Stimulated activated memory B cell treated with anti-CD40 and anti-IgM and Interleukin-4, amounts not matched to agents 10 μg/mL and 1 μg/mL and 100 μg/mL, for 72 hours (primary cell): ENCODE measurements around the gene MUC5B.
A peak's percentile ranks its signal among the peaks of the same experiment; 100 is the strongest.

ENCODE experiments used
- ATAC-seq: fragments of 150-1000 bp; cut with Tn5 transposase; 2 replicates; pipeline ENCODE4 v1.10.0; 2021
- H3K27ac Mint-ChIP-seq: one replicate; pipeline ENCODE4 v1.8.0; 2022; ENCODE audit warnings: mild to moderate bottlenecking, mixed read lengths
- H3K27me3 Mint-ChIP-seq: one replicate; pipeline ENCODE4 v1.8.0; 2022; ENCODE audit warnings: mixed read lengths
- H3K36me3 Mint-ChIP-seq: one replicate; pipeline ENCODE4 v1.8.0; 2022; ENCODE audit warnings: mixed read lengths
- H3K4me1 Mint-ChIP-seq: one replicate; pipeline ENCODE4 v1.8.0; 2022; ENCODE audit warnings: mixed read lengths
- H3K4me3 Mint-ChIP-seq: one replicate; pipeline ENCODE4 v1.8.0; 2022; ENCODE audit warnings: mild to moderate bottlenecking, moderate library complexity, mixed read lengths
- H3K9me3 Mint-ChIP-seq: one replicate; pipeline ENCODE4 v1.8.0; 2022; ENCODE audit warnings: mixed read lengths

The MUC5B gene

GRCh38 chr11:1254086-1254648 is 31.3 kb downstream of the MUC5B start:
- H3K27ac Mint-ChIP-seq: no peak overlapping the region
- H3K36me3 Mint-ChIP-seq: no peaks in the 10 kb centered on the region
- no peaks in the 10 kb centered on the region for H3K9me3 Mint-ChIP-seq
- no peaks in the 10 kb centered on the region for H3K4me1 Mint-ChIP-seq
- no peaks in the 10 kb centered on the region for H3K27me3 Mint-ChIP-seq
- H3K4me3 Mint-ChIP-seq: no peak overlapping the region
- no peak for ATAC-seq

- no peak overlapping the region for H3K27ac Mint-ChIP-seq
Observed at GRCh38 chr11:1254733-1255132, 31.9 kb downstream of the MUC5B start.

GRCh38 chr11:1255151-1255550 is 32.3 kb downstream of the MUC5B start:
- peak; percentile 47 for ATAC-seq
- Mint-ChIP-seq H3K36me3 (no peaks in the 10 kb centered on the region), H3K27ac (no peak overlapping the region), H3K27me3 (no peaks in the 10 kb centered on the region), H3K4me3 (no peak overlapping the region), H3K4me1 (no peaks in the 10 kb centered on the region), H3K9me3 (no peaks in the 10 kb centered on the region)

More at GRCh38 chr11:1254733-1255132, 31.9 kb downstream of the MUC5B start:
- Mint-ChIP-seq H3K27me3 (no peaks in the 10 kb centered on the region), H3K4me1 (no peaks in the 10 kb centered on the region), H3K4me3 (no peak overlapping the region), H3K9me3 (no peaks in the 10 kb centered on the region), H3K36me3 (no peaks in the 10 kb centered on the region)
- no peak for ATAC-seq

GRCh38 chr11:1256257-1257045 is 33.6 kb downstream of the MUC5B start:
- no peak overlapping the region for H3K27ac Mint-ChIP-seq
- no peaks in the 10 kb centered on the region for H3K36me3 Mint-ChIP-seq
- H3K9me3 Mint-ChIP-seq: no peaks in the 10 kb centered on the region
- no peak for ATAC-seq
- H3K4me3 Mint-ChIP-seq: no peak overlapping the region
- no peaks in the 10 kb centered on the region for H3K4me1 Mint-ChIP-seq
- H3K27me3 Mint-ChIP-seq: no peaks in the 10 kb centered on the region

GRCh38 chr11:1257366-1257765 is 34.5 kb downstream of the MUC5B start:
- H3K27me3 Mint-ChIP-seq: no peaks in the 10 kb centered on the region
- H3K4me3 Mint-ChIP-seq: no peak overlapping the region
- no peaks in the 10 kb centered on the region for H3K9me3 Mint-ChIP-seq
- peaks cover 7% of the 10 kb centered on the region for H3K4me1 Mint-ChIP-seq
- no peak for ATAC-seq
- no peak overlapping the region for H3K27ac Mint-ChIP-seq
- H3K36me3 Mint-ChIP-seq: no peaks in the 10 kb centered on the region

- H3K9me3 Mint-ChIP-seq: no peaks in the 10 kb centered on the region
- H3K4me1 Mint-ChIP-seq: peaks cover 12% of the 10 kb centered on the region
- no peak overlapping the region for H3K27ac Mint-ChIP-seq
- no peak overlapping the region for H3K4me3 Mint-ChIP-seq
- H3K36me3 Mint-ChIP-seq: no peaks in the 10 kb centered on the region
- ATAC-seq: no peak
- H3K27me3 Mint-ChIP-seq: no peaks in the 10 kb centered on the region
Observed at GRCh38 chr11:1257916-1258315, 35.0 kb downstream of the MUC5B start.

- Mint-ChIP-seq H3K27me3 (no peaks in the 10 kb centered on the region), H3K36me3 (no peaks in the 10 kb centered on the region), H3K9me3 (no peaks in the 10 kb centered on the region), H3K27ac (no peak overlapping the region), H3K4me3 (no peak overlapping the region), H3K4me1 (peaks cover 13% of the 10 kb centered on the region)
- ATAC-seq: no peak
Observed at GRCh38 chr11:1258401-1259075, 35.7 kb downstream of the MUC5B start.

GRCh38 chr11:1259076-1259461 is 36.2 kb downstream of the MUC5B start:
- Mint-ChIP-seq H3K27ac (no peak overlapping the region), H3K36me3 (no peaks in the 10 kb centered on the region), H3K27me3 (no peaks in the 10 kb centered on the region), H3K4me1 (peaks cover 13% of the 10 kb centered on the region), H3K9me3 (no peaks in the 10 kb centered on the region), H3K4me3 (no peak overlapping the region)
- no peak for ATAC-seq

- no peak for ATAC-seq
- Mint-ChIP-seq H3K4me1 (peaks cover 13% of the 10 kb centered on the region), H3K9me3 (peaks cover 3% of the 10 kb centered on the region), H3K27ac (no peak overlapping the region), H3K36me3 (peaks cover 3% of the 10 kb centered on the region), H3K27me3 (no peaks in the 10 kb centered on the region), H3K4me3 (no peak overlapping the region)
Observed at GRCh38 chr11:1259561-1259960, 36.7 kb downstream of the MUC5B start.

- peak; percentile 39 for ATAC-seq
- no peak overlapping the region for H3K4me3 Mint-ChIP-seq
- H3K9me3 Mint-ChIP-seq: peaks cover 6% of the 10 kb centered on the region
- no peak overlapping the region for H3K27ac Mint-ChIP-seq
- H3K36me3 Mint-ChIP-seq: peaks cover 8% of the 10 kb centered on the region
- peaks cover 13% of the 10 kb centered on the region for H3K4me1 Mint-ChIP-seq
- no peaks in the 10 kb centered on the region for H3K27me3 Mint-ChIP-seq
Observed at GRCh38 chr11:1260023-1260501, 37.2 kb downstream of the MUC5B start.

- Mint-ChIP-seq H3K4me1 (peaks cover 13% of the 10 kb centered on the region), H3K4me3 (peak overlapping the region; percentile 6), H3K27me3 (no peaks in the 10 kb centered on the region), H3K36me3 (peaks cover 13% of the 10 kb centered on the region), H3K27ac (no peak overlapping the region), H3K9me3 (peaks cover 10% of the 10 kb centered on the region)
- no peak for ATAC-seq
Observed at GRCh38 chr11:1260620-1261019, 37.8 kb downstream of the MUC5B start.

- H3K4me1 Mint-ChIP-seq: peaks cover 13% of the 10 kb centered on the region
- H3K9me3 Mint-ChIP-seq: peaks cover 10% of the 10 kb centered on the region
- peak overlapping the region; percentile 76 for H3K4me3 Mint-ChIP-seq
- no peak for ATAC-seq
- peaks cover 19% of the 10 kb centered on the region for H3K36me3 Mint-ChIP-seq
- H3K27me3 Mint-ChIP-seq: no peaks in the 10 kb centered on the region
- peak overlapping the region; percentile 84 for H3K27ac Mint-ChIP-seq
Observed at GRCh38 chr11:1261241-1262071, 38.6 kb downstream of the MUC5B start.

GRCh38 chr11:1262172-1263006 is 39.5 kb downstream of the MUC5B start:
- ATAC-seq: peak; percentile 94
- H3K4me3 Mint-ChIP-seq: peak overlapping the region; percentile 76
- H3K27ac Mint-ChIP-seq: peak overlapping the region; percentile 84
- H3K27me3 Mint-ChIP-seq: no peaks in the 10 kb centered on the region
- H3K36me3 Mint-ChIP-seq: peaks cover 24% of the 10 kb centered on the region
- peaks cover 13% of the 10 kb centered on the region for H3K9me3 Mint-ChIP-seq
- H3K4me1 Mint-ChIP-seq: peaks cover 13% of the 10 kb centered on the region

- H3K4me1 Mint-ChIP-seq: peaks cover 13% of the 10 kb centered on the region
- H3K36me3 Mint-ChIP-seq: peaks cover 24% of the 10 kb centered on the region
- H3K27me3 Mint-ChIP-seq: no peaks in the 10 kb centered on the region
- H3K4me3 Mint-ChIP-seq: peak overlapping the region; percentile 76
- peak; percentile 39 for ATAC-seq
- peaks cover 13% of the 10 kb centered on the region for H3K9me3 Mint-ChIP-seq
- peak overlapping the region; percentile 84 for H3K27ac Mint-ChIP-seq
Observed at GRCh38 chr11:1263010-1263409, 40.1 kb downstream of the MUC5B start.
